K562 (cell line): ENCODE data around the gene ARID4B. TPM values are rescaled to one million over a fixed set of nuclear protein-coding genes. Genes with fewer than 3 reads are reported as not detected.

Experiments used
- BRD4 ChIP-seq: fragments of 200-600 bp; sonication (generic); IDR thresholded peaks from 2 replicates; pipeline ENCODE4 v1.6.1; 2017; ENCODE audit warnings: inconsistent platforms
- BRD9 ChIP-seq: fragments of 450-650 bp; IDR thresholded peaks from 2 replicates; pipeline ENCODE4 v1.6.1; 2018; ENCODE audit warnings: low read depth; ENCODE audit not compliant: partially characterized antibody
- HDAC1 ChIP-seq, 2 experiments: fragments of 450-650 bp; IDR thresholded peaks; 2 replicates each; pipeline ENCODE4 v1.6.1; 2016 to 2017; ENCODE audit warnings: inconsistent platforms in 1 of 2, mild to moderate bottlenecking in 1 of 2, moderate library complexity in 1 of 2
- KDM2B ChIP-seq: fragments of 250-450 bp; sonication (Bioruptor Pico); IDR thresholded peaks from 2 replicates; pipeline ENCODE4 v1.8.0; 2021; ENCODE audit warnings: mild to moderate bottlenecking, moderate library complexity
- MIER1 ChIP-seq: fragments of 450-650 bp; IDR thresholded peaks from 2 replicates; pipeline ENCODE4 v1.6.1; 2016; ENCODE audit warnings: antibody characterized with exemption, mild to moderate bottlenecking, low read depth
- MTF1 ChIP-seq: fragments of 250-450 bp; sonication (Bioruptor Pico); IDR thresholded peaks from 2 replicates; pipeline ENCODE4 v1.9.0; 2021; ENCODE audit warnings: moderate library complexity, mild to moderate bottlenecking, inconsistent platforms, borderline replicate concordance
- SMARCA5 ChIP-seq: fragments of 450-650 bp; IDR thresholded peaks from 2 replicates; pipeline ENCODE4 v1.6.1; 2016
- ZNF121 ChIP-seq: sonication (generic); formaldehyde crosslinking; conservative IDR thresholded peaks from 2 replicates; pipeline ENCODE4 v1.8.0; 2022; ENCODE audit warnings: missing genetic modification reagents
- ZNF311 ChIP-seq: fragments of 250-450 bp; sonication (Bioruptor Pico); IDR thresholded peaks from 2 replicates; pipeline ENCODE4 v1.4.0; 2020; ENCODE audit warnings: mild to moderate bottlenecking, moderate library complexity
- ZNF584 ChIP-seq: fragments of 200-800 bp; sonication (Bioruptor generic); IDR thresholded peaks from 2 replicates; pipeline ENCODE4 v1.6.1; 2016; ENCODE audit warnings: low read depth, mild to moderate bottlenecking, missing genetic modification characterization, missing compliant biosample characterization
- polyA plus RNA-seq, 8 experiments: library from polyadenylated mRNA; depleted of rRNA in 4 of 8; stranded (reverse) in 5 of 8; unstranded in 3 of 8; fragments of >200 nt; fragmentation: Nextera tagmentation in 2 of 8; fragmentation: Illumina TruSeq in 1 of 8; extraction: Ambion mirVana in 2 of 8; extraction: Trizol in 1 of 8; gene quantifications; 2 replicates each; pipeline versions ENCODE4 v1.2.1 to v1.2.3, GENCODE V29; 2011 to 2014; ENCODE audit warnings: inconsistent platforms in 1 of 8, missing spikeins in 1 of 8
- total RNA-seq, 7 experiments: library from RNA; depleted of rRNA in 6 of 7; stranded (reverse); fragments of >200 nt in 6 of 7; fragmentation: Illumina TruSeq in 2 of 7; extraction: Trizol in 2 of 7; gene quantifications; 2 replicates each; pipeline versions ENCODE4 v1.2.1 to v1.2.3, GENCODE V29; 2011 to 2021; ENCODE audit warnings: low replicate concordance in 1 of 7
- TF ChIP-seq, protein P1 (sequence below): fragments of 200-800 bp; sonication (Bioruptor generic); IDR thresholded peaks from 2 replicates; pipeline ENCODE4 v1.6.1; 2016; ENCODE audit warnings: missing genetic modification characterization, missing compliant biosample characterization
- TF ChIP-seq, protein P2 (sequence below): conservative IDR thresholded peaks from 2 replicates; pipeline ENCODE4 v1.6.1; 2011; ENCODE audit warnings: low read depth, mild to moderate bottlenecking, low read length; ENCODE audit not compliant: control insufficient read depth
- TF ChIP-seq, protein P3 (sequence below): fragments of 450-650 bp; IDR thresholded peaks from 2 replicates; pipeline ENCODE4 v1.6.1; 2016; ENCODE audit warnings: missing biosample characterization, missing genetic modification characterization
- TF ChIP-seq, protein P4 (sequence below): fragments of 450-650 bp; formaldehyde crosslinking; IDR thresholded peaks from 2 replicates; pipeline ENCODE4 v1.4.0; 2020; ENCODE audit warnings: mild to moderate bottlenecking, moderate library complexity
- TF ChIP-seq, protein P5 (sequence below): fragments of 200-400 bp; formaldehyde crosslinking; IDR thresholded peaks from 2 replicates; pipeline ENCODE4 v1.6.1; 2017; ENCODE audit warnings: mild to moderate bottlenecking, low read depth, low read length, moderate library complexity

Gene ARID4B
- total and polyA plus RNA-seq, 9 of the 15 experiments (the other 6 are each of a cell fraction or from before 2014, with no cell fraction given), result 8.4 to 38.9 (median 18.5) TPM

DNA sequence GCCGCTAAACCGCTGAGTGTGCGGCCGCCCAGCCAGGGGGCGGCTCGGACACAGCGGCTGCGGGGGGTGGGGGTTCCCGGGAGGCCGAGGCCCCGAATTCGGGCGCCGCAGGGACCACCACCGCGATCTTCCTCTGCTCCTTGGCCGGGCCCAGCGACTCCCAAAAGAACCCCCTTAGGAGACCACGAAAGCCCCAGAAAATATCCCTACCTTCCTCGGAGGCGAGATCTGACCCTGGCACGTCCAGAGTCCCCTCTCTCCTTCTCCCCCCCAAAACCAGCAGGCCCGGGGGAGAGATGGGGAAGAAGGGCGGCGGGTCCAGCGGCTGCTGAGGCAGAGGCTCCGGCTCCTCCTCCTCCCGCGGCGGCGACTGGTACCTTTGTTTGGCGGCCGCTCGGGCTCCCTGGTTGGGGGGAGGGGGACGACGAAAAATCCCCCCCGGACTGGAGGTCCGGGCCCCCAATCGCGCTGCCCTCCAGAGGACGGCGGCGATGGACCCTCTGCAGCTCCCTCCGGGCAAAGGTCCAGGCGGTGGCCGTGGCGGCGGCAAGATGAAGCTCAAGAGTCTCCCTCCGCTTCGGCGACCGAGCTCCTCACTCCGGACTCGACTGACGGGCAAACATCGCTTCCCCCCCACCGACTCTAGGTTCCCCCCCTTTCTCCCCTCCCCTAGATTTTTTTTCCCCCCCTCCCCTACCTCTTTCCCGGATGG is at the start of gene ARID4B (continued):
- TF ChIP-seq, protein P1, sequence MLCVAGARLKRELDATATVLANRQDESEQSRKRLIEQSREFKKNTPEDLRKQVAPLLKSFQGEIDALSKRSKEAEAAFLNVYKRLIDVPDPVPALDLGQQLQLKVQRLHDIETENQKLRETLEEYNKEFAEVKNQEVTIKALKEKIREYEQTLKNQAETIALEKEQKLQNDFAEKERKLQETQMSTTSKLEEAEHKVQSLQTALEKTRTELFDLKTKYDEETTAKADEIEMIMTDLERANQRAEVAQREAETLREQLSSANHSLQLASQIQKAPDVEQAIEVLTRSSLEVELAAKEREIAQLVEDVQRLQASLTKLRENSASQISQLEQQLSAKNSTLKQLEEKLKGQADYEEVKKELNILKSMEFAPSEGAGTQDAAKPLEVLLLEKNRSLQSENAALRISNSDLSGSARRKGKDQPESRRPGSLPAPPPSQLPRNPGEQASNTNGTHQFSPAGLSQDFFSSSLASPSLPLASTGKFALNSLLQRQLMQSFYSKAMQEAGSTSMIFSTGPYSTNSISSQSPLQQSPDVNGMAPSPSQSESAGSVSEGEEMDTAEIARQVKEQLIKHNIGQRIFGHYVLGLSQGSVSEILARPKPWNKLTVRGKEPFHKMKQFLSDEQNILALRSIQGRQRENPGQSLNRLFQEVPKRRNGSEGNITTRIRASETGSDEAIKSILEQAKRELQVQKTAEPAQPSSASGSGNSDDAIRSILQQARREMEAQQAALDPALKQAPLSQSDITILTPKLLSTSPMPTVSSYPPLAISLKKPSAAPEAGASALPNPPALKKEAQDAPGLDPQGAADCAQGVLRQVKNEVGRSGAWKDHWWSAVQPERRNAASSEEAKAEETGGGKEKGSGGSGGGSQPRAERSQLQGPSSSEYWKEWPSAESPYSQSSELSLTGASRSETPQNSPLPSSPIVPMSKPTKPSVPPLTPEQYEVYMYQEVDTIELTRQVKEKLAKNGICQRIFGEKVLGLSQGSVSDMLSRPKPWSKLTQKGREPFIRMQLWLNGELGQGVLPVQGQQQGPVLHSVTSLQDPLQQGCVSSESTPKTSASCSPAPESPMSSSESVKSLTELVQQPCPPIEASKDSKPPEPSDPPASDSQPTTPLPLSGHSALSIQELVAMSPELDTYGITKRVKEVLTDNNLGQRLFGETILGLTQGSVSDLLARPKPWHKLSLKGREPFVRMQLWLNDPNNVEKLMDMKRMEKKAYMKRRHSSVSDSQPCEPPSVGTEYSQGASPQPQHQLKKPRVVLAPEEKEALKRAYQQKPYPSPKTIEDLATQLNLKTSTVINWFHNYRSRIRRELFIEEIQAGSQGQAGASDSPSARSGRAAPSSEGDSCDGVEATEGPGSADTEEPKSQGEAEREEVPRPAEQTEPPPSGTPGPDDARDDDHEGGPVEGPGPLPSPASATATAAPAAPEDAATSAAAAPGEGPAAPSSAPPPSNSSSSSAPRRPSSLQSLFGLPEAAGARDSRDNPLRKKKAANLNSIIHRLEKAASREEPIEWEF (CRISPR knock-in tag), result no peak
- TF ChIP-seq, protein P2, sequence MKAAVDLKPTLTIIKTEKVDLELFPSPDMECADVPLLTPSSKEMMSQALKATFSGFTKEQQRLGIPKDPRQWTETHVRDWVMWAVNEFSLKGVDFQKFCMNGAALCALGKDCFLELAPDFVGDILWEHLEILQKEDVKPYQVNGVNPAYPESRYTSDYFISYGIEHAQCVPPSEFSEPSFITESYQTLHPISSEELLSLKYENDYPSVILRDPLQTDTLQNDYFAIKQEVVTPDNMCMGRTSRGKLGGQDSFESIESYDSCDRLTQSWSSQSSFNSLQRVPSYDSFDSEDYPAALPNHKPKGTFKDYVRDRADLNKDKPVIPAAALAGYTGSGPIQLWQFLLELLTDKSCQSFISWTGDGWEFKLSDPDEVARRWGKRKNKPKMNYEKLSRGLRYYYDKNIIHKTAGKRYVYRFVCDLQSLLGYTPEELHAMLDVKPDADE, result peak; percentile 28; the same call in 1 of the 2 replicates
- TF ChIP-seq KDM2B (CRISPR knock-in tag) (no peak), ZNF584 (CRISPR knock-in tag) (no peak), BRD9 (no peak), HDAC1 (IDR thresholded peaks at IDR 0.05) (peak in 1 of 2 experiments; percentile 63; a peak in 2 of 4 replicates), ZNF311 (CRISPR knock-in tag) (no peak), MIER1 (no peak), ZNF121 (CRISPR knock-in tag) (no peak), SMARCA5 (no peak), MTF1 (CRISPR knock-in tag) (no peak), BRD4 (no peak)
- TF ChIP-seq, protein P3, sequence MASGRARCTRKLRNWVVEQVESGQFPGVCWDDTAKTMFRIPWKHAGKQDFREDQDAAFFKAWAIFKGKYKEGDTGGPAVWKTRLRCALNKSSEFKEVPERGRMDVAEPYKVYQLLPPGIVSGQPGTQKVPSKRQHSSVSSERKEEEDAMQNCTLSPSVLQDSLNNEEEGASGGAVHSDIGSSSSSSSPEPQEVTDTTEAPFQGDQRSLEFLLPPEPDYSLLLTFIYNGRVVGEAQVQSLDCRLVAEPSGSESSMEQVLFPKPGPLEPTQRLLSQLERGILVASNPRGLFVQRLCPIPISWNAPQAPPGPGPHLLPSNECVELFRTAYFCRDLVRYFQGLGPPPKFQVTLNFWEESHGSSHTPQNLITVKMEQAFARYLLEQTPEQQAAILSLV (tag), result no peak
- TF ChIP-seq, protein P4, sequence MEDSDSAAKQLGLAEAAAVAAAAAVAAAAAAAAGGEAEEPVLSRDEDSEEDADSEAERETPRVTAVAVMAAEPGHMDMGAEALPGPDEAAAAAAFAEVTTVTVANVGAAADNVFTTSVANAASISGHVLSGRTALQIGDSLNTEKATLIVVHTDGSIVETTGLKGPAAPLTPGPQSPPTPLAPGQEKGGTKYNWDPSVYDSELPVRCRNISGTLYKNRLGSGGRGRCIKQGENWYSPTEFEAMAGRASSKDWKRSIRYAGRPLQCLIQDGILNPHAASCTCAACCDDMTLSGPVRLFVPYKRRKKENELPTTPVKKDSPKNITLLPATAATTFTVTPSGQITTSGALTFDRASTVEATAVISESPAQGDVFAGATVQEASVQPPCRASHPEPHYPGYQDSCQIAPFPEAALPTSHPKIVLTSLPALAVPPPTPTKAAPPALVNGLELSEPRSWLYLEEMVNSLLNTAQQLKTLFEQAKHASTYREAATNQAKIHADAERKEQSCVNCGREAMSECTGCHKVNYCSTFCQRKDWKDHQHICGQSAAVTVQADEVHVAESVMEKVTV (CRISPR knock-in tag), result no peak
- TF ChIP-seq, protein P5, sequence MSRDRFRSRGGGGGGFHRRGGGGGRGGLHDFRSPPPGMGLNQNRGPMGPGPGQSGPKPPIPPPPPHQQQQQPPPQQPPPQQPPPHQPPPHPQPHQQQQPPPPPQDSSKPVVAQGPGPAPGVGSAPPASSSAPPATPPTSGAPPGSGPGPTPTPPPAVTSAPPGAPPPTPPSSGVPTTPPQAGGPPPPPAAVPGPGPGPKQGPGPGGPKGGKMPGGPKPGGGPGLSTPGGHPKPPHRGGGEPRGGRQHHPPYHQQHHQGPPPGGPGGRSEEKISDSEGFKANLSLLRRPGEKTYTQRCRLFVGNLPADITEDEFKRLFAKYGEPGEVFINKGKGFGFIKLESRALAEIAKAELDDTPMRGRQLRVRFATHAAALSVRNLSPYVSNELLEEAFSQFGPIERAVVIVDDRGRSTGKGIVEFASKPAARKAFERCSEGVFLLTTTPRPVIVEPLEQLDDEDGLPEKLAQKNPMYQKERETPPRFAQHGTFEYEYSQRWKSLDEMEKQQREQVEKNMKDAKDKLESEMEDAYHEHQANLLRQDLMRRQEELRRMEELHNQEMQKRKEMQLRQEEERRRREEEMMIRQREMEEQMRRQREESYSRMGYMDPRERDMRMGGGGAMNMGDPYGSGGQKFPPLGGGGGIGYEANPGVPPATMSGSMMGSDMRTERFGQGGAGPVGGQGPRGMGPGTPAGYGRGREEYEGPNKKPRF, result no peak
